ENCODE results near the gene OTULIN. TPM values are rescaled to one million over a fixed set of nuclear protein-coding genes. Genes with fewer than 3 reads are reported as not detected.

The OTULIN gene
- total RNA-seq, 1 experiment from 2014 or later, result 36.0 TPM

- no peak overlapping the region for H3K4me3 Mint-ChIP-seq (ENCODE audit: low read depth, unreplicated experiment)
- H3K36me3 Mint-ChIP-seq (ENCODE audit: insufficient read depth, unreplicated experiment), result peaks cover 24% of the 10 kb centered on the region
- BruUV-seq (replicated peaks), result no TSS peak
- H3K4me1 Mint-ChIP-seq (ENCODE audit: low read depth, unreplicated experiment), result no peaks in the 10 kb centered on the region
- TF ChIP-seq CTCF (IDR thresholded peaks at IDR 0.05; ENCODE audit: unreplicated experiment), result no peak
- CTCF ChIA-PET, result no interaction called here
- intact Hi-C loops (cut with micrococcal nuclease; ENCODE audit: unreplicated experiment), result no loop called here
- H3K9me3 Mint-ChIP-seq (ENCODE audit: low read depth, unreplicated experiment), result no peaks in the 10 kb centered on the region
- DNase-seq, result no peak
- no peak overlapping the region for H3K27ac Mint-ChIP-seq (ENCODE audit: unreplicated experiment)
- H3K27me3 Mint-ChIP-seq (ENCODE audit: unreplicated experiment), result no peaks in the 10 kb centered on the region
Observed at GRCh38 chr5:14718778-14719177, 54.3 kb downstream of the OTULIN start.

- Mint-ChIP-seq H3K27ac (ENCODE audit: unreplicated experiment) (no peak overlapping the region), H3K4me3 (ENCODE audit: low read depth, unreplicated experiment) (no peak overlapping the region), H3K36me3 (ENCODE audit: insufficient read depth, unreplicated experiment) (peaks cover 24% of the 10 kb centered on the region), H3K27me3 (ENCODE audit: unreplicated experiment) (no peaks in the 10 kb centered on the region), H3K9me3 (ENCODE audit: low read depth, unreplicated experiment) (no peaks in the 10 kb centered on the region), H3K4me1 (ENCODE audit: low read depth, unreplicated experiment) (no peaks in the 10 kb centered on the region)
- BruUV-seq (replicated peaks), result TSS peak; percentile 7
- intact Hi-C loops (cut with micrococcal nuclease; ENCODE audit: unreplicated experiment), result no loop called here
- DNase-seq, result no peak
- no peak for TF ChIP-seq CTCF (IDR thresholded peaks at IDR 0.05; ENCODE audit: unreplicated experiment)
- CTCF ChIA-PET, result no interaction called here
Observed at GRCh38 chr5:14720236-14720923, 55.9 kb downstream of the OTULIN start.

GRCh38 chr5:14721990-14722656, 57.6 kb downstream of the OTULIN start:
- Mint-ChIP-seq H3K9me3 (ENCODE audit: low read depth, unreplicated experiment) (no peaks in the 10 kb centered on the region), H3K4me1 (ENCODE audit: low read depth, unreplicated experiment) (peaks cover 16% of the 10 kb centered on the region), H3K27me3 (ENCODE audit: unreplicated experiment) (no peaks in the 10 kb centered on the region), H3K4me3 (ENCODE audit: low read depth, unreplicated experiment) (no peak overlapping the region), H3K27ac (ENCODE audit: unreplicated experiment) (no peak overlapping the region), H3K36me3 (ENCODE audit: insufficient read depth, unreplicated experiment) (peaks cover 22% of the 10 kb centered on the region)
- BruUV-seq (replicated peaks), result no TSS peak
- intact Hi-C loops (cut with micrococcal nuclease; ENCODE audit: unreplicated experiment), result no loop called here
- CTCF ChIA-PET, result no interaction called here
- no peak for TF ChIP-seq CTCF (IDR thresholded peaks at IDR 0.05; ENCODE audit: unreplicated experiment)
- no peak for DNase-seq

GRCh38 chr5:14722923-14723322, 58.4 kb downstream of the OTULIN start:
- Mint-ChIP-seq H3K36me3 (ENCODE audit: insufficient read depth, unreplicated experiment) (peaks cover 21% of the 10 kb centered on the region), H3K27me3 (ENCODE audit: unreplicated experiment) (no peaks in the 10 kb centered on the region), H3K27ac (ENCODE audit: unreplicated experiment) (no peak overlapping the region), H3K9me3 (ENCODE audit: low read depth, unreplicated experiment) (no peaks in the 10 kb centered on the region), H3K4me1 (ENCODE audit: low read depth, unreplicated experiment) (peaks cover 24% of the 10 kb centered on the region), H3K4me3 (ENCODE audit: low read depth, unreplicated experiment) (no peak overlapping the region)
- no TSS peak for BruUV-seq (replicated peaks)
- TF ChIP-seq CTCF (IDR thresholded peaks at IDR 0.05; ENCODE audit: unreplicated experiment), result no peak
- no peak for DNase-seq
- CTCF ChIA-PET, result interaction anchor here (0.7 kb wide), 1 partner anchor 389 kb away, joined by 3 read pairs; no protein-coding TSS in a partner anchor
- intact Hi-C loops (cut with micrococcal nuclease; ENCODE audit: unreplicated experiment), result no loop called here
